ENCODE measurements around the gene CCNY.

Gene CCNY

GRCh38 chr10:35362701-35363350, 26.5 kb downstream of the CCNY start:
- TF ChIP-seq CTCF (IDR thresholded peaks at IDR 0.05): no peak

- TF ChIP-seq CTCF (IDR thresholded peaks at IDR 0.05): no peak
These were observed 27.3 kb downstream of the CCNY start for GRCh38 chr10:35363587-35363986.

GRCh38 chr10:35364808-35365207, 28.5 kb downstream of the CCNY start:
- no peak for TF ChIP-seq CTCF (IDR thresholded peaks at IDR 0.05)

GRCh38 chr10:35365994-35366393, 29.7 kb downstream of the CCNY start:
- no peak for TF ChIP-seq CTCF (IDR thresholded peaks at IDR 0.05)

GRCh38 chr10:35367107-35367859, 31.0 kb downstream of the CCNY start:
- TF ChIP-seq CTCF (IDR thresholded peaks at IDR 0.05): no peak

- no peak for TF ChIP-seq CTCF (IDR thresholded peaks at IDR 0.05)
These were observed 31.7 kb downstream of the CCNY start for GRCh38 chr10:35367982-35368381.

- TF ChIP-seq CTCF (IDR thresholded peaks at IDR 0.05): no peak
These were observed 32.3 kb downstream of the CCNY start for GRCh38 chr10:35368485-35369048.

Data from LNCAP (cell line).